ENCODE measurements around the gene C19orf25.

C19orf25 gene

GRCh38 chr19:1507192-1507660 is 28.2 kb upstream of the C19orf25 start:
- TF ChIP-seq GATA2 (IDR thresholded peaks at IDR 0.05; ENCODE audit: low read depth, low read length) = no peak
- no peak for TF ChIP-seq GATA3 (IDR thresholded peaks at IDR 0.05; ENCODE audit: low read depth, low read length)

- TF ChIP-seq GATA2 (IDR thresholded peaks at IDR 0.05; ENCODE audit: low read depth, low read length) (no peak), GATA3 (IDR thresholded peaks at IDR 0.05; ENCODE audit: low read depth, low read length) (no peak)
Measured at GRCh38 chr19:1505991-1506881, 27.2 kb upstream of the C19orf25 start.

- TF ChIP-seq GATA2 (IDR thresholded peaks at IDR 0.05; ENCODE audit: low read depth, low read length) (no peak), GATA3 (IDR thresholded peaks at IDR 0.05; ENCODE audit: low read depth, low read length) (no peak)
Measured at GRCh38 chr19:1505012-1505411, 26.0 kb upstream of the C19orf25 start.

- TF ChIP-seq GATA2 (IDR thresholded peaks at IDR 0.05; ENCODE audit: low read depth, low read length) (no peak), GATA3 (IDR thresholded peaks at IDR 0.05; ENCODE audit: low read depth, low read length) (no peak)
Measured at GRCh38 chr19:1503925-1504773, 25.1 kb upstream of the C19orf25 start.

- no peak for TF ChIP-seq GATA3 (IDR thresholded peaks at IDR 0.05; ENCODE audit: low read depth, low read length)
- no peak for TF ChIP-seq GATA2 (IDR thresholded peaks at IDR 0.05; ENCODE audit: low read depth, low read length)
Measured at GRCh38 chr19:1503089-1503924, 24.3 kb upstream of the C19orf25 start.

GRCh38 chr19:1502433-1503088 is 23.5 kb upstream of the C19orf25 start:
- no peak for TF ChIP-seq GATA3 (IDR thresholded peaks at IDR 0.05; ENCODE audit: low read depth, low read length)
- no peak for TF ChIP-seq GATA2 (IDR thresholded peaks at IDR 0.05; ENCODE audit: low read depth, low read length)

- TF ChIP-seq GATA2 (IDR thresholded peaks at IDR 0.05; ENCODE audit: low read depth, low read length) = no peak
- no peak for TF ChIP-seq GATA3 (IDR thresholded peaks at IDR 0.05; ENCODE audit: low read depth, low read length)
Measured at GRCh38 chr19:1501200-1501595, 22.2 kb upstream of the C19orf25 start.

- TF ChIP-seq GATA3 (IDR thresholded peaks at IDR 0.05; ENCODE audit: low read depth, low read length) = no peak
- TF ChIP-seq GATA2 (IDR thresholded peaks at IDR 0.05; ENCODE audit: low read depth, low read length) = no peak
Measured at GRCh38 chr19:1497578-1498235, 18.7 kb upstream of the C19orf25 start.

- TF ChIP-seq GATA3 (IDR thresholded peaks at IDR 0.05; ENCODE audit: low read depth, low read length) = no peak
- TF ChIP-seq GATA2 (IDR thresholded peaks at IDR 0.05; ENCODE audit: low read depth, low read length) = no peak
Measured at GRCh38 chr19:1496714-1497577, 17.9 kb upstream of the C19orf25 start.

- no peak for TF ChIP-seq GATA3 (IDR thresholded peaks at IDR 0.05; ENCODE audit: low read depth, low read length)
- TF ChIP-seq GATA2 (IDR thresholded peaks at IDR 0.05; ENCODE audit: low read depth, low read length) = no peak
Measured at GRCh38 chr19:1495799-1496713, 17.0 kb upstream of the C19orf25 start.
